ENCODE results near the gene BPIFB2.

DNA sequence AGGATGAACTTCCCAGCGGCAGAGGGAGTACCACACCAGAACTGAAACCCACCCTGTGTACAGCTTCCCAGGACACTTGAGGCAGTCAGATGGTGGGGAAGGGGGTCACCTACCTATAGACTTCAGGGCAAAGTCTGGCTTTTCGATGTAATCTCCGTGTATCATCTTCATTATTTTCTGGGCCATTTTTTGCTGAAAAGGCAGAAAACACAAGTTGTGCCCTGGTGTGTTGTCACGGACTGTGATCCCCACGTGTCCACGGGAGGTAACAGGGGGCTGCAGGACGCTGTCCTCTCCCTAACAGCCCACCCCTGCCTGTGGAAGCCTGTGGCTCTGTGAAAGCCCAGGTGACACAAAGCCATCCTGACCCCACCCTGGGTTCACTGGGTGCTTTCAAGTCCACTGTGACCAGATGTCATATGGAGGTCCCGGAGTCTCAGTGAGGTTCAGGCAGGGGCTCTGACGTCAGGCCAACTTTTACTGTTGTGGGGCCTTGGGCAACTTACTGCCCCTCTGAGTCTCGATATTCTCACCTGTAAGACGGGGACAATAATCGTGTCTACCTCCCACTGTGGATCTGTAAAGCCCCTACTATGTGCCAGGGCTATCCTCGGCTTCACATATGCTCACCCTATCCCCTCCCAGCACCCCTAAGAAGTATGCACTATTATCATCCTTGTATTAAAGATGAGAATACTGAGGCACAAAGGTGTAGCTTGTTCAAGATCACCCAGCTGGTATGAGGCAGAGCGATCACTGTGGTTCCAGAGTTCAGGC, 17.8 kb upstream of the BPIFB2 start:
- TF ChIP-seq POLR2A (IDR thresholded peaks at IDR 0.05; ENCODE audit: low read depth, low read length) (no peak), EZH2 (IDR thresholded peaks at IDR 0.05; ENCODE audit: borderline replicate concordance, low read depth, low read length, severe bottlenecking) (no peak)

Data from endothelial cell of umbilical vein (primary cell).